CD14-positive monocyte (primary cell): ENCODE results near the gene RALY. TPM values are rescaled to one million over a fixed set of nuclear protein-coding genes. Genes with fewer than 3 reads are reported as not detected.

Source experiments
- DNase-seq, 3 donors: peaks; one replicate each; pipeline ENCODE4 v3.0.0-alpha.2; 2011 to 2022
- H2AFZ ChIP-seq: 2 replicates; pipeline ENCODE4 v1.6.0; 2012; ENCODE audit warnings: mild to moderate bottlenecking, low read depth, low read length, inconsistent platforms; ENCODE audit not compliant: insufficient read depth, poor library complexity, severe bottlenecking
- H3K27ac ChIP-seq, 2 donors: 1 replicate in 1 of 2; 2 replicates in 1 of 2; pipeline ENCODE4 v1.5.1; 2012 to 2013; ENCODE audit warnings: low read length in 2 of 2, control low read depth in 1 of 2, inconsistent platforms in 1 of 2, low read depth in 1 of 2, mild to moderate bottlenecking in 1 of 2
- H3K27me3 ChIP-seq, 2 donors: one replicate each; pipeline versions ENCODE4 v1.6.0 to v1.6.1; 2011 to 2013; ENCODE audit warnings: low read length in 2 of 2; ENCODE audit not compliant: control insufficient read depth in 2 of 2, insufficient read depth in 2 of 2
- H3K36me3 ChIP-seq, 2 donors: replicated peaks in 1 of 2; 1 replicate in 1 of 2; 2 replicates in 1 of 2; pipeline versions ENCODE4 v1.5.1 to v1.6.1; 2012 to 2013; ENCODE audit warnings: low read length in 2 of 2, control low read depth in 1 of 2, inconsistent platforms in 1 of 2, mild to moderate bottlenecking in 1 of 2; ENCODE audit not compliant: insufficient read depth in 2 of 2, control insufficient read depth in 1 of 2
- H3K4me1 ChIP-seq, 2 donors: 1 replicate in 1 of 2; 2 replicates in 1 of 2; pipeline versions ENCODE4 v1.5.1 to v1.6.1; 2012 to 2013; ENCODE audit warnings: low read length in 2 of 2, control low read depth in 1 of 2, inconsistent platforms in 1 of 2, mild to moderate bottlenecking in 1 of 2, moderate library complexity in 1 of 2; ENCODE audit not compliant: insufficient read depth in 2 of 2, control insufficient read depth in 1 of 2
- H3K4me2 ChIP-seq: replicated peaks from 2 replicates; pipeline ENCODE3; 2012; ENCODE audit warnings: low read length, moderate library complexity, mild to moderate bottlenecking; ENCODE audit not compliant: poor library complexity, severe bottlenecking; ENCODE audit errors: extremely low read depth
- H3K4me3 ChIP-seq, 3 experiments: fragments of 200-600 bp in 1 of 3; sonication (generic) in 1 of 3; replicated peaks in 1 of 3; 1 replicate in 2 of 3; 2 replicates in 1 of 3; pipeline ENCODE4 v1.5.1; 2011 to 2013; ENCODE audit warnings: low read length in 3 of 3, mild to moderate bottlenecking in 3 of 3, control low read depth in 2 of 3, low read depth in 2 of 3, inconsistent platforms in 1 of 3, moderate library complexity in 1 of 3
- H3K79me2 ChIP-seq: 2 replicates; pipeline ENCODE4 v1.6.0; 2012; ENCODE audit warnings: mild to moderate bottlenecking, control low read depth, inconsistent platforms, low read length, moderate library complexity; ENCODE audit not compliant: insufficient read depth
- H3K9ac ChIP-seq: 2 replicates; pipeline ENCODE4 v1.6.0; 2017; ENCODE audit warnings: low read length, mild to moderate bottlenecking; ENCODE audit not compliant: insufficient read depth, poor library complexity, severe bottlenecking
- H3K9me3 ChIP-seq, 2 donors: replicated peaks in 1 of 2; 1 replicate in 1 of 2; 2 replicates in 1 of 2; pipeline versions ENCODE4 v1.5.1 to v1.6.1; 2012 to 2013; ENCODE audit warnings: low read length in 2 of 2, control low read depth in 1 of 2; ENCODE audit not compliant: control insufficient read depth in 1 of 2, insufficient read depth in 1 of 2
- H4K20me1 ChIP-seq: 2 replicates; pipeline ENCODE4 v1.6.0; 2012; ENCODE audit warnings: mild to moderate bottlenecking, low read length, control low read depth, moderate library complexity; ENCODE audit not compliant: insufficient read depth
- H3K27ac Mint-ChIP-seq, 7 donors: one replicate each; pipeline ENCODE4 v1.8.0; 2020; ENCODE audit warnings: mild to moderate bottlenecking in 7 of 7, mixed read lengths in 7 of 7, moderate library complexity in 6 of 7, inconsistent platforms in 2 of 7
- H3K27me3 Mint-ChIP-seq, 3 donors: one replicate each; pipeline ENCODE4 v1.8.0; 2021 to 2022; ENCODE audit warnings: low read depth in 3 of 3, mild to moderate bottlenecking in 3 of 3, mixed read lengths in 3 of 3, moderate library complexity in 3 of 3, inconsistent platforms in 1 of 3
- H3K36me3 Mint-ChIP-seq, 2 donors: one replicate each; pipeline ENCODE4 v1.8.0; 2020; ENCODE audit warnings: mixed read lengths in 2 of 2, inconsistent platforms in 1 of 2, mild to moderate bottlenecking in 1 of 2
- H3K4me1 Mint-ChIP-seq: one replicate; pipeline ENCODE4 v1.8.0; 2020; ENCODE audit warnings: mild to moderate bottlenecking, mixed read lengths
- H3K4me3 Mint-ChIP-seq, 2 donors: one replicate each; pipeline ENCODE4 v1.8.0; 2020; ENCODE audit warnings: mild to moderate bottlenecking in 2 of 2, mixed read lengths in 2 of 2, moderate library complexity in 1 of 2
- H3K9me3 Mint-ChIP-seq, 7 donors: one replicate each; pipeline ENCODE4 v1.8.0; 2020 to 2022; ENCODE audit warnings: mixed read lengths in 7 of 7, mild to moderate bottlenecking in 6 of 7, moderate library complexity in 6 of 7, inconsistent platforms in 2 of 7
- WGBS: methylation state at CpG from one replicate; pipeline ENCODE4 v1.1.5; 2013; ENCODE audit warnings: missing lambda C conversion rate; ENCODE audit not compliant: insufficient coverage; 5-methylcytosine and 5-hydroxymethylcytosine counted together
- intact Hi-C, 2 donors: fragments of 100-400 bp; cut with micrococcal nuclease; formaldehyde crosslinking; loops; one replicate each; pipeline versions ENCODE4 v1.15.0 to v1.15.1; 2023
- polyA plus RNA-seq, 3 donors: library from polyadenylated mRNA; depleted of rRNA in 1 of 3; unstranded in 2 of 3; stranded (reverse) in 1 of 3; fragments of 300-500 nt in 2 of 3; fragments of >200 nt in 1 of 3; fragmentation: Illumina TruSeq in 2 of 3; gene quantifications; 1 replicate in 2 of 3; 2 replicates in 1 of 3; pipeline ENCODE4 v1.2.3, GENCODE V29; 2012 to 2021
- TF ChIP-seq, protein P1 (sequence below): fragments of 200-600 bp; IDR thresholded peaks from one replicate; pipeline ENCODE4 v1.8.0; 2022; ENCODE audit warnings: antibody characterized with exemption, mild to moderate bottlenecking

The RALY gene
- polyA plus RNA-seq, 3 donors = 88.4 to 154 (median 152) TPM

DNA sequence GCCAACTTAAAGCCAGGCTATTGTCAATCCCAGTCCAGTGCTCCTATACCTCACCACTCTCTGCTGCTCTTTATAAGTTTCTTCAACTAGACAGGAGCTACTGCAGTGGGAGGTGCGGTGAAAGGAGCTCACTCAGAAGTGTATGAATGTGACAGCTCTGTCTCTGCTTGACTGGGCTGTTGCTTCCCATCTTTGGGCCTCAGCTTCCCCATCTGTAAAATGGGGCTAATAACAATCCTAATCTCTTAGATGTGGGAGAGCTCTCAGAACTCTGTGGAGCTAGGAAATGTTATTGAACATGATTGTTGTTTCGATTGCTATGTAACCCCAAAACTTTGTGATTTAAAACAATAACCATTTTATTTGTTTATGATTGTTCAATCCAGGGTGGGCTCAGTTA lies 8.4 kb upstream of the RALY start:
- TF ChIP-seq, protein P1, sequence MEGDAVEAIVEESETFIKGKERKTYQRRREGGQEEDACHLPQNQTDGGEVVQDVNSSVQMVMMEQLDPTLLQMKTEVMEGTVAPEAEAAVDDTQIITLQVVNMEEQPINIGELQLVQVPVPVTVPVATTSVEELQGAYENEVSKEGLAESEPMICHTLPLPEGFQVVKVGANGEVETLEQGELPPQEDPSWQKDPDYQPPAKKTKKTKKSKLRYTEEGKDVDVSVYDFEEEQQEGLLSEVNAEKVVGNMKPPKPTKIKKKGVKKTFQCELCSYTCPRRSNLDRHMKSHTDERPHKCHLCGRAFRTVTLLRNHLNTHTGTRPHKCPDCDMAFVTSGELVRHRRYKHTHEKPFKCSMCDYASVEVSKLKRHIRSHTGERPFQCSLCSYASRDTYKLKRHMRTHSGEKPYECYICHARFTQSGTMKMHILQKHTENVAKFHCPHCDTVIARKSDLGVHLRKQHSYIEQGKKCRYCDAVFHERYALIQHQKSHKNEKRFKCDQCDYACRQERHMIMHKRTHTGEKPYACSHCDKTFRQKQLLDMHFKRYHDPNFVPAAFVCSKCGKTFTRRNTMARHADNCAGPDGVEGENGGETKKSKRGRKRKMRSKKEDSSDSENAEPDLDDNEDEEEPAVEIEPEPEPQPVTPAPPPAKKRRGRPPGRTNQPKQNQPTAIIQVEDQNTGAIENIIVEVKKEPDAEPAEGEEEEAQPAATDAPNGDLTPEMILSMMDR = no peak
- no peaks in the 10 kb centered on the region for H3K9me3 ChIP-seq
- no peak overlapping the region for H3K27ac Mint-ChIP-seq

DNA sequence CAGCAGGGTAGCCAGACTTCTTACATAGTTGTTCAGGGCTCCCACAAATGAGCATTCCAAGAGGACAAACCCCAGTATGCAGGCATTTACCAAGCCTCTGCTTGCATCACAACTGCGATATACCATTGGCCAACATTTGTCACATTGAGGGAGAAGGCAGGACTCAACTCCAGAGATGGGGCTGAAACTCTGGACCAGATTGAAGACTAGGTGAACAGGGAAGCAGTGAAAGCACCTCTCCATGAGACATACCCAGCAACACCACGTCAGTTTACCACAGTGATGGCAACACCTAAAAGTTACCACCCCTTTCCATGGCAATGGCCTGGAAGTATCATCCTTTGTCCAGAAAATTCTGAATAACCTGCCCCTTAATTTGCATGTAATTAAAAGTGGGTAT lies 7.9 kb upstream of the RALY start:
- H3K27me3 Mint-ChIP-seq = peaks cover 0 to 3% (median 0%) of the 10 kb centered on the region in 3 donors
- Histone ChIP-seq H3K36me3 (no peaks in the 10 kb centered on the region), H3K9ac (no peak overlapping the region), H3K9me3 (no peaks in the 10 kb centered on the region), H3K27me3 (no peaks in the 10 kb centered on the region), H2AFZ (no peak overlapping the region), H3K4me2 (no peak overlapping the region), H3K4me3 (no peak overlapping the region), H4K20me1 (no peaks in the 10 kb centered on the region), H3K4me1 (peaks cover 0 to 8% of the 10 kb centered on the region in 2 donors), H3K79me2 (peaks cover 3% of the 10 kb centered on the region), H3K27ac (no peak overlapping the region)
- intact Hi-C loops = no loop called here
- H3K36me3 Mint-ChIP-seq = peaks cover 0 to 2% of the 10 kb centered on the region in 2 donors
- H3K27ac Mint-ChIP-seq = no peak overlapping the region
- WGBS = no CpG with 5 or more reads among the region's 2 CpGs
- no peak overlapping the region for H3K4me3 Mint-ChIP-seq
- H3K9me3 Mint-ChIP-seq = peaks cover 0 to 1% (median 0%) of the 10 kb centered on the region in 7 donors
- no peak for DNase-seq
- peaks cover 5% of the 10 kb centered on the region for H3K4me1 Mint-ChIP-seq
- TF ChIP-seq, protein P1 = no peak

More for the DNA sequence above, 8.4 kb upstream of the RALY start:
- peaks cover under 1% of the 10 kb centered on the region for H3K4me1 Mint-ChIP-seq
- peaks cover 0 to 2% of the 10 kb centered on the region in 2 donors for H3K36me3 Mint-ChIP-seq
- peaks cover 0 to 1% (median 0%) of the 10 kb centered on the region in 7 donors for H3K9me3 Mint-ChIP-seq
- no peaks in the 10 kb centered on the region for H3K79me2 ChIP-seq
- H2AFZ ChIP-seq = no peak overlapping the region
- H3K4me2 ChIP-seq = no peak overlapping the region
- WGBS = no CpG with 5 or more reads among the region's 2 CpGs
- H3K27me3 ChIP-seq = no peaks in the 10 kb centered on the region
- no peaks in the 10 kb centered on the region for H4K20me1 ChIP-seq
- no peak overlapping the region for H3K27ac ChIP-seq
- intact Hi-C loops = no loop called here
- H3K27me3 Mint-ChIP-seq = peaks cover 0 to 3% (median 0%) of the 10 kb centered on the region in 3 donors
- no peak overlapping the region for H3K4me3 ChIP-seq
- no peak overlapping the region for H3K9ac ChIP-seq
- peaks cover 0 to 3% of the 10 kb centered on the region in 2 donors for H3K4me1 ChIP-seq
- H3K4me3 Mint-ChIP-seq = no peak overlapping the region
- H3K36me3 ChIP-seq = no peaks in the 10 kb centered on the region
- no peak for DNase-seq
